Activated CD4-positive, alpha-beta T cell treated with anti-CD3 and anti-CD28 coated beads for 48 hours (primary cell): Measurements from ENCODE around the gene LRMDA.

Source experiments
- DNase-seq: peaks from one replicate; pipeline ENCODE4 v3.0.0-alpha.2; 2020

The LRMDA gene

DNA sequence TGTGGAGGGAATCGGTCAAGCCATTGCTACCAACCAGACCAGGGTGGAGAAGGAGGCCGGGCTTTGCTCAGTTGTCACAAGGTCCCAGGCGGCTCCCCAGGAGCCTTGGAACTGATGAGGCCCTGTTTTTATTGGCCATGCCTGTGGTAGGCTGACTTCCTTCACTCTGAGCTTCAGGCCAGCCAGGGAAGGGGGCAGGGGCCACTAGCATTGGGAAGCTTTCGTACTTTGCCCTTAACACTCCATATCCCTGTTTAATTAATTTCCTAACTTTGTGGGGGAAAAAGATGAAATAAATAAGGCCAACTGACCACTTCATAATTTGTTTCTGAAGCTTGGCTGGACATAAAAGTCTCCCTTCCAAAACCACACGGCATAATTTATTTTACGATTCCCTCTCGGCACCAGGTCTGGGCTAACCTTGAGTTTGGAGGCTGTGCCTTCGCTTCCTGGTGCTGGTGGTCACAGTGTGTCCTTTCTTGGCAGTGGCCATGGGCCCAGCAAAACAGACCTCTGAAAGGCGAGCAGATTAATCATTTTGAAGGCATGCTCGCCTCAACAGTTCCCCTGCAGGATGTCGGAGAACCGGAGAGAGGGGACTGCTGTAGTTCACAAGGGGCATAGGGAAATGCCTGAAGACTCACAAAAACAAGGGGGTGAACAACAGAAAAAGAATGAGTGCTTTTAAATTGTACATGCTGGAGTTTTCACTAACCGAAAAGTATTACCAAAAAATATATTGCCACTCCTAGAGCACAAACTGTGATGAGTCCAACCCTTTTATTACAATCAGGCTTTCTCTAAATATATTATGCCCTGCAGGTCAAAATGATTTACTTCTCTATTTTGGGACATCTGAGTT lies 966.0 kb downstream of the LRMDA start:
- no peak for DNase-seq

DNA sequence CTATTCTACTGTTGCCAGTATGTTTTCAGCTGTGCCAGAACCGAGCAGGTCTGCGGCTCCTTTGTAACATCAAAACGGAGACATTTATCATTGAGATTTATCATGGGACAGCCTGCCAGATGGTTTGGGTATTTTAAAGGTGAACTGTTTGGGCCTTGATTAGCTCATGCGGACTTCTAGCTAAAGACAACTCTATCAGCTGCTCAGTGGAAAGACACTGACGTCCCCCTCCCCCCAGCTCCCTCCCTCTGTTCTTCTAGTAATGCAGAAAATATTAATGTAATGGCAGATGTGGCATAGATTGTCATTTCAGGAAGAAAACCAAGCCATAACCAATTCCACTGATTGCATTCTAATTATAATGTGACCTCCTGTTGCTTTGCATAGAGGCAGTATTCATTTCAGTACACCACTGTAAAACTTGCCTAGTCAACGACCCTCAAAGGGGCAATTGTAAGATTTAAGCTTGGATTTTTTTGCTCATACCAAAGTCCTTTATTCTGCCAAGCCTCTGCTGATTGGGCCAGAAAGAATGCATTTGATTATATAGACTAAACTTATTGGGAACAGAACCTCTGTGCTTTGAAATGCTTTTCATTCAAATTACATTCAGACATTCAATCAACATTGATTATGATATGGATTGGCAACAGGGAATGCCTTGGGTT lies 966.8 kb downstream of the LRMDA start:
- no peak for DNase-seq

DNA sequence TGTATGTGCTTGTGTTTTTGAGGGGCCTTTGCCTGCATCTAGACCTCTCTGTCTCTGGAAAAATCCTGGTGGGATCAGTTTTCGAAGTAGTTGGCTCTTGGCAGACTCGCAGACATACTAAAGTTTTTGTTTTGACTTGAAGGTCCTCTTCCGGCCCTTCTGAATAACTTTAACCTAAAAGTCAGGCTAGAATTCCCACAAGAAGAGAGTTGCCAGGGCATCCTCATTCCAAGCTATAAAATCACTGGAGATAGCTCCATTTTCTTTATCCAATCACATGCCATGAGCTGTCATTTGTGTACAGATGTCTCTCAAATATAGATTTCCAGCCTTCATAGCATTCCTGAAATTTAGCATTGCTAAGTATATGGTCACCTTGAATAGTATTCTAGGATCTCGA lies 967.8 kb downstream of the LRMDA start:
- no peak for DNase-seq

DNA sequence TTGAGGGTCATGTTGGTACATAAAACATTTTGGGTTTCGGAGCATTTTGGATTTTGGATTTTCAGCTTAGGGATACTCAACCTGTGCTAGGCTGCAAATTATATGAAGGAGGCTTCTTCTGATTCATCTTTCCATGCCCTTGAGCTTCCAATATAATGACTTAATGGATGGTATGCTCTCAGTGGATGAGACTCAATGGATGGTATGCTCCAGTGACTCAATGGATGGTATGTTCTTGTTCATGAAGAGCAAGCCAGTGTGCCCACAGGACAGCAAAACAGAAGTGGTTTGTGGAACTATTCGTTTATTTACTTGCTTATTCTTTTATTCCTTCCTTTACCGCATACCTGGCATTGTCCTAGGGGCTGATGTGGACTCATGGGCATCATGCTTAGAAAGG lies 969.6 kb downstream of the LRMDA start:
- DNase-seq = no peak

DNA sequence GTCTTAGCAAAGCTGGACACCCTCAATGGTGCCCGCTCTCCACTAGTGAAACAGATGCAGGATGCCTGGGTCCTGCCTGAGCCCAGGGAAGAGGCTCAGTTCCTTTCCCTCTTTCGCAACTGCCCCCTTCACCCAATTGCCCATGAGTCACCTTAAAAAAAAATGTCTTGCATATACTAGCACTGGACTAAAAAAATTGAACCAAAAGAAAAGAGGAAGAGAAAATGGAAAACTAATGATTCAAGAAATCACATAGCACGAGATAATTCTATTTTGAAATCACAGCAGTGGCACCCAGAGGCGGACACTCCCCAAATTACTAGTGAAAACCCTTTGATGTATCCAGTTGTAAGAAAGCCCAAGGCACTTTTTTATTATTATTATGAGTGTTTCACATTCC lies 972.5 kb downstream of the LRMDA start:
- no peak for DNase-seq

DNA sequence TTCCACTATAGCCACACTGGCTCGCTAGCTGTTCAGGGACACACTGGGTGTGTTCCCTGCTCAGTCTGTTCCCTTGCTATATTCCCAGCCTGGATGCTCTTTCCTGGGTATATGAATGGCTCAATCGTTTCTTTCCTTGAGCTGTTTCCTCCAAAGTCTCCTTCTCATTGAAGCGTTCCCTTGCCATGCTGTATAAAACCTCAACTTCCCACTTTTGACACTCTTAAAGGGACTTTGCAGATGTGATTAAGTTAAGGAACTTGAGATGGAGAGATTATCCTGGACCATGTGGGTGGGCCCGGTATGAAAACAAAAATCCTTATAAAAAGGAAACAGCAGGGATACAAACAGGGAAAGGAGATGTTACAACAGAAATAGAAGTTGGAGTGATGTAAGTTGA lies 973.1 kb downstream of the LRMDA start:
- DNase-seq = no peak

DNA sequence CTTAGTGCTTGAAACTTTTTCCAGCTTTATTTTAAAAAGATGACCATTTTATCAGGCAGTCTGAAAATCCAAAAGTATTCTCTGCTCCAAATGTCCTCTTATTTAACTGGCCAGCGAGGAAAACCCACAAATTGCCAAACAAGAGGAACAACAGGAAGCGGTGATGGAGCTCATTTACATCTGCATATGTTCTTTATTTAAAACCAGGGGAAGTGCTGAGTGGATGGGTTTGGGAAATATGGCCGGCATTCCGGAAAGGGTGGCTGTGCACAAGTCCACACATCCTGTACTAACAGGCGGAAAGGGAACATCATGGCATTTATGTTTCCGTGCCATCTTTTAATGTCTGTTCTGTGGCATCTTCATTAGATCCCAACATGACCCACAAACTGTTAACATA lies 974.5 kb downstream of the LRMDA start:
- DNase-seq = no peak

DNA sequence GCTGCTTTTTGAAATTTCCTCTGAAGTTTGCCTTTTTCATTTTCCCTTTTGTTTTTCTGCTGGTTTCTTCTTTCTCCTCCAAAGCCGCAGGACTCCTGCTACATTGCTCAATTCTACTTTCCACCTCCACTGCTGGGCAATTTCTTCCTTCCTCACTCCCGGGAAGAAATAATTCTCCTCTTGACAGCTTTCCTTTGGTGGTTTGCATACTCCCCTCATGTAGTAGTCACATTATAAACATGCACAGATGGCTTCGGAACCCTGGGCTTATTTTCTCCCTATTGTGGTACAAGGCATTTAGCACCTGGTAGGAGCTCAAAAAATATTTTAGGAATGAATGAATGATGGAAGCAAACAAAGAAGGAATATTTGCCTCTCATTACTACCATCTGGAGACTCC lies 977.2 kb downstream of the LRMDA start:
- DNase-seq = no peak

DNA sequence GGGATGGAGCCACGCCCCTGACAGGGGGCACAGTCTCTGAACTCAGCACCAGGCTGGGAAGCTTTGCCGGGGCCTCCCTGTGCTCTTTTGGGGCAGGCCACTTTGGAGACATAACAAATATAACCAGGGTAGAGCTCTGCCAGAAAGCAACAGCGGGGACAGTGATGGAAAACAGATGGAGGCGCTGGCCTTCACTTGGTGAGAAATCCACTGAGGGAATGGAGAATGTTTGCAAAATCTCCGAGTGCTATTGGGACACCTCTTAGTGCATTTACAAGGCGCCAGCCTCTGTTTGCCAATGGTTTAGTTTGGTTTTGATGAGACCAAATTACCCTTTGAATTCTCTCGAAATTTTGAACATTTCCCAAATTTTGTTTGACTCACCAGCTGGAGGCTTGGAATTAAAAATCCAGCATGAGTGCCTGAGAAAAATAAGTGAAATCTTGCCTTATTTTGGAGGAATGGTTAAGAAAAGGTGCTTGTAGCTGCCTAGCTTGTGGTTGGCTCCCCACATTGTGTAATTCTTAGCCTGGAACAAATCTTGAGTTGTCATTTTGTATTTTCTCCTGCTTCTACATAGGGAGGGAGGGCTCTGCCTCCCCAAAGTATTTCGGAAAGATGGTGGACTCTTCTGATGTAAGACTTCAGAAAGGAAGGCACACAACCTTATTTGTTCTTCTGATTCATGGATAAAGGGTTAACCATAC lies 980.5 kb downstream of the LRMDA start:
- no peak for DNase-seq

DNA sequence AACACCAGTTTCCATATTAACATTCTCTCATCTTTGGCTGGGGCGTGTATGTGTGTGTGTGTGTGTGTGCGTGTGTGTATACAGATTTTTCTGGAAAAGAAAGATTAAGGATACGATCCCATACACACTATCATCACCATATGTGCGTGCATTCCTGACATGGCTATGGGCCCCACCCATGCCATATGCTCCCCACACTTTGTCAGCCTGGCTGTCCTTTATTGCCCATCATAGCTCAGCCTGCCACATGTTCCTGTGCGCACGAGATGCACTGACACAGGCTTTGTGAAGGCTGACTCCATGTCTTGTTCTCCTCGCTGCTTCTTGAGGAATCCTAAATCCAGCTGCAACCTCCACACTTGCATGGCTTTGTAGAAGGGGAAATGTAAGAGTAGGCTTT lies 984.1 kb downstream of the LRMDA start:
- DNase-seq = no peak

DNA sequence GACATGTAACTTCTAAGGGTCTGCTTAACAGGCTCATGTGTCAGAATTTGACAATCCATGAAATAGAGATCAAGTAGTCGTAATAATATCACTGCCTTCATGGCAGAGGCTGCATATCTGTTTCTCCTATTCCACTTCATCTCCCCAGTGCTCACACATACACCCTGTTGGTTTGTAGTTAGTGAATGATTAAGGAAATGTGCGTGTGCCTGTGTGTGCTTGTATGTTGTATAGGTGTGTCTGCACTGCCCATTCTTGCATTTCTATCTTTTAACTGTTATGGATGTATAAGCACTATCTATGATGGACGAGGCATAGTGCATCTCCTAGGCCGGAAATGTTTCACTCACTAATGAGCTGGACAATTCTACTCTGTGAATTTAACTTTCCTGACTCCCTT lies 985.2 kb downstream of the LRMDA start:
- no peak for DNase-seq

DNA sequence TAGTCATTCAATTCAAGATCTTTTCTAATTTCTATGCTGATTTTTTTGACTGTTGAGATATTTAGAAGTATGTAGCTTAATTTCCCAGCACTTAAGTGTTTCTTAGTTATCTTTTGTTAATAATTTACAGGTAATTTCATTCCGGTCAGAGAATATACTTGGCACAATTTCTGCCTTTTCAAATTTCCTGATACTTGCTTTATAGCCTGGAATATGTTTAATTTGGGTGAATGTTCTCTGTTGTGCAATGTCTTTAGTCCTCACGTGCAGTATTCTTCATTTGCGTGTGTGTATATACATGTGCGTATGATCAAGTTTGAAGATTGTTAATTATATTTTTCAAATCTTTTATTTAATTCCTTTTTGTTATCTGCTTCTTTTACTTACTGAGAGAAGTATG lies 989.3 kb downstream of the LRMDA start:
- no peak for DNase-seq

DNA sequence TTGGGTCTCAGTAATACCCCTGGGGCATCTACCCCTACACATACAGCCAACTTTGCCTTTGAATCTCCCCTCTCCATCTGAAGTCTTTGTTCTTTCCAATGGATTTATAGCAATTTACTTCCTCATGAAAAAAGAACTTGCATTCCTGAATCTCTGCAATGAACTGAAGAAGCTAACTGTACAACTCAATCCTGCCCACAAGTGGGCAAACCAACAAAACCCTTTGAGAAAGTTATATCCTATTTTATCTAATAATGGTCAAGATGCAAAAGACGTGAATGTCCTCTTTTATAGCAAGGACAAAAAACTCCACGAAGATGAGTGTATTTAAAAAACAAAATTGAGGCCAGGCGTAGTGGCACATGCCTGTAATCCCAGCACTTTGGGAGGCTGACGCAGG lies 991.3 kb downstream of the LRMDA start:
- no peak for DNase-seq

DNA sequence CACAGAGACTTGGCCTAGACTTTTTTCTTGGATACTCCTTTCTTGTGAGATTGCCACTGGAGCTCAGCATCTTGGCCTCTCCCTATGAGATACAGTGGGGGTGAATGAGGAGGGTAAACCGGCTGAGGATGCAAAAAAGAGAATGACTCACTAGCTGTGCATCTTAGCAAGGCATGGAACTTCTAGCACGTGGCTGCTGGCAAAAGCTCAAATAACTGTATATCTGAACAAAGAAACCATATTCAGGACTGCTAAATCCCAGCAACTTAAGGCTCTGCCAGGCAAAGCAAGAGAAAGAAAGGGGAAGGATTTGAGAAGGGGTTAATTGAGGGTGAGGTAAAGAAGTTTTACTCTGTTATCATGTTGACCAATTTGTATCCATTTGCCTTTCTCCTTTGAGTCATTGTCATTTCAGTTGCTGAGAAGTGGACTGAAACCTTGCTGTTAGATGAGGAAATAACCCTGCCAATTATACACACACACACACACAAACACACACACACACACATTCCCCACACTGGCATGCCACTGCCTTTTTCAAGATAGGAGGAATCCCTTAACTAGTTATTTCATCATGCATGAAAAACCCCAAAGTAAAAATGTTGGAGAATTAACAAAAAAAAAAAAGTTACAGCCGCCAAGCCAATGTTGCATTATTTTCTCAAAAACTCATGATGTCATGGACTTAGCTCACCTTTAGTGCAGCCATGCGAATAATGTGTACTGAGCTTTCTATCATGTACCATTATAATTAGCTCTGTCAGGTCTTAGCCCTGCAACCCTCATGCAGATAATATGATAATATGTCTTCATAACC lies 997.3 kb downstream of the LRMDA start:
- DNase-seq = no peak

DNA sequence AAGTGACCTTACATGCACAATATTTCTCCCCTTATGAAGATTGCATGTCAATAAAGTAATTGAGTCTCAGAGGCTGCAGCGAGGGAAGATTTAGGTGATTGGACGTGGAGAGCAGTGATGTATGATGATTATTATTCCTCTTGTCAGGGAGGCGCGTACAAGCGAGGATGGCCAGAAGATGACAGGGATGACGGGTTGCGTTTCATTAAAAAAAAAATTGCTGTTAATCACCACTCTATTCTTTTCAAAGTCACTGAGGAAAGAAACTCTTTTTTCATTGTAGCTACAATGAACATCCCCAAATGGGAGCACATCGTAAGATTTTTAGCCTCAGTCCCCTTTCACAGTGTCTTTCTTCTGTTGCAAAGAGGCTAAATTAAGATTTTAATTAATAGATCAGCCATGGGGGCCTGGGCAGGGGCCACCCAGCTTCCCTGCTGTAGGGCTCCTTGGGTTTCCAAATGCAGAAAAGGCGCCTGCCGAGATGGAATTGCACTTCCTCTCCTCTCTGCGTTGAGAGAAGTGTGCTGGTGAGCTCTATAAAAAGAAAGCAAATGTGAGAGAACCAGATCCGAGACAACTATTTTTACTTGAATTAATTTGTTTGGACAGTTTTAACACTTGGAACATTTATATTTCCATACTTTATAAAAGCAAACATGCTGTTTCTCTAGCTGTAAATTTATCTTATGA lies 998.1 kb downstream of the LRMDA start:
- no peak for DNase-seq

DNA sequence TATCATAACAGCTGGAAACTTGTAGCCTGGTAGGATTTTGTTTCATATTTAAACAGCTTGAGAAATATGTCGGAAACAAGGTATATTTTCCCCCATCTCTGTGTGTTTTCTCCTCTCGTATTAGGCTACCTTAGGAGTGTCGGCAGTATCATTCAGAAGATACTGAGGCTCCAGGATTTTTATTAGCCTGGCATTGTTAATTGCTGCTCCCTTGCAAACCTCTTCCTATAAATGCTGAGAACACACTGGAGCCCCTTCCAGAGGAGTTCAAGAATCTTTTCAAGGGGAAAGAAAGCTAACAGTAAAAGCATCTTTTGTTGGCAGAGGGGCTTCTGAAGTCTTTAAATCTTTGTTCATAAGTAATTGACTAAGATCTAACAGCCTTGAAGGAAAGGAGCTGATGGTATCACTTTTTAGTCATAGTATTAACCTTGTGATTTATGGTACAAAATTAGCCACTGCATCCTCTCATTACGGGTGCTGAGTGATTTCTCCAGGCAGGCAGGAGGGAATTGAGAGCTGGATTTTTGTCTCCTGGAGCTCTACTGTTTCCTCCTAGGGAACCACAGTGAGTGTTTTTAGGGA lies 998.7 kb downstream of the LRMDA start:
- no peak for DNase-seq

DNA sequence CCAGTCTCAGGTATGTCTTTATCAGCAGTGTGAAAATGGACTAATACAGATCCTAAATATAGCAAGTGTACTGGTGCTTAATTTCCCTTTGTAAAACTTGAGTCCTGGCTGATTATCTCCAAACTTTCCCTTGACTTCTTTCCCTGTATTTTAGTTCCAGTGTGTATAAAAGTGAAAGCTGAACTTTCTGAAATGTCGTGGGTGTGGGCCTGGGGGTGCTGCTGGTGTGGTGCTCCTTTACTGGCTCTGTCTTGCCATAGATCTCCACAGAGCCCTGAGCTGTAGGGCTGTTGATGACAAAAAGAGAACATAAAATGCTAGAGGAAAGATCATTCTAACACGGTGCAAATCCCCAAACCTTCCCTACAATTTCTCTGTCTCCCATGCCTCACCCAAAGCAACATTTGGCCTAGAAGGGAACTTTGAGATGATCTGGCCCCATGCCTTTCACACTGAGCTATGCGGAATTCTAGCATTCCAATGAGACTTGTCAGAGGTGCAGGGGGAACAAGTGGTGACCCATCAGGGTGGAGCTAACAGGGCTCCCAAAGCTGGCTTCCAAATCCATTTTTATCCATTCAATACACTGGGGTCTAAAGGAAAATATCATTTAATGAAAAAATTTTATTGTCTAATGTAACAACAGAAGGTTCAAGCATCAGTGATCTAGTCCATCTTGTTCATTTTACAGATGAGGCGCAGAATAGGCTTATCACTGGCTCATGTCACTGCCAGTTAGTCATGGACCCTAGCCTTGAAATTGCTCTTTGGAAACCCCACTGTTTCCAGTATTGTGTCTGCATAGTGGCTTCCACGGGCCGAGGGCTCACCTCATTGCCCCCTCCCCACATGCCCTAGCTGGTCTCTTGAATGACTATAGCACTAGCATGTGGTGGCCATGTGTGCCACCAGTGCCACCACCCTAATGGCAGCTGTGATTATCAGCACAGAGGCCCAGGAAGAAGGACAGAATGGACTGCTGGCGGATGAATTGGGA lies 1000.9 kb downstream of the LRMDA start:
- DNase-seq = no peak

DNA sequence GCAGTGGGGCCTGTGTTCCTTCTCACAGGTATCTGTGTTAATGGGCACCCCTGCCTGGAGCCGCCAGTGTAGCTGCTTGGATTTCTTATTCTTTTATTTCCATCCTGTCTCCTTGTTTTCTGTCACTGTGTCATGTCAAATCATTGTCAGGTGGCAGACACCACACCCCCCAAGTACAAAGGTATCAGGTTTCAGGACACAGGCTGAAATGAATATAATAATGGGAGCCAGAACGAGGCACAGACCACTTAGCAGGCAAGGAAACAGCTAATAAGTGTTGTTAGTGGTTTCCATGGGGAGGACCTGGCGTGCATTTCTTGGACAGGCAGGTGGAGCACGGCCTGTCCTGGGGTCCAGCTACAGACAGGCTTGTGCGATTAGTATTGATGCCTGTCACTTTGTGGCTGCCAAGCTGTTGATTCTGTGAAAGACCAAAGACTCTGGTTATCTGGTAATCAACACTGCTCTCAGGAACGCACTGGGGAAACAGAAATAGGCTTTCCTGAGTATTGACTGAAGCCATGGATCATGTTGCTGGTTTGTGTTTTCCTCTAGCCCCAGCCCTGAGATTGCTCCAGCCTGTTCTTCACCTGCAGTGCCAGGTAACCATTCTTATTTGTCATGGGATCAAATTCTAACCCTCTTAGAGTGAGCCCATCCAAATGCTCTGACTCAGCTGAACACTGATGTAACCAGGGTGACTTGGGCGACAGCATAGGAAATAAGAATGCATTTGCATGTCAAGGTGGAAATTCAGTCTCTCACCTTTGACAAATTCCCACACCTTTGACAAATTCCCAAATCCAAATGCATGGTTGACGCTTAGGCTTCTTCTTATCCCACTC lies 1002.0 kb downstream of the LRMDA start:
- no peak for DNase-seq

DNA sequence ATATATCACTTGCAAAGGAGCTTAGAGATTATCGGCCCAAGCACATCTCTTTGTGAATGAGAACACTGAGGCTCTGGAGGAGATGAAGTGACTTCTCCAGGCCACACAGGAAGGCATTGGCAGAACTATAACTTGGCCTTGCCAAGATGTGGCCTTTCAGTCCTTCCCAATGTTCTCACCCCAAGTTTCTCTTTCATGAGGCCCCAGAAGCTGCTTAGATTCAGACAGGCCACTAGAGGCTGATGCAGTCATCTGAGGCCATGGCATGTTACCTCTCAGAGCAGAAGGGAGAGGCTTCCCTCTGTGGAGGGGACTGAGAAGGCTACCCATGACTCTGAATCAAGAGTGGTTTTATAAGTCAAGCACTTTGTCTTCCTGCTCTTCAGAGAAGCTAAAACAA lies 1003.7 kb downstream of the LRMDA start:
- DNase-seq = no peak

DNA sequence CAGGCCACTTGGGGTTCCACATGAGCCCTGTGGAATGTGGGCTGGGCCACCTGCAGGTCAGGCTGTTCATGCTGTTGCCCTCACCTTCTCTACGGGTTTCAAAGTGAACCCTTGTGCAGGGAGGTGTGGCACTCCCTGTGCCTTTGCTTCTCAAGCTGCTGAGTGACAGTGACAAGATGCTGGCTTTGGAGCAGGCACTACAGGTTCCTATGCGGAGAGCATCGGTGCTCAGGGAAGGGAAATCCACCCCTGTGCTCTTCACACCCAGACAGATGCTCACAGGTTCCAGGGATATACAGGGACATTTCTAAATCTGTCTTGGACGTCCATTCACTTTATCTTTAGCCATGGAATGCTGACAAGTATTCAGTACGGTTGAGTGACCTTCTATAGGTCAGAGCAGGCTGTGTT lies 1005.0 kb downstream of the LRMDA start:
- no peak for DNase-seq
